ENCODE results near the gene OSTN.

The OSTN gene
- 0 reads per million in 3 donors for total RNA-seq

GRCh38 chr3:191198932-191199331 is at the start of gene OSTN:
OSTN (plus strand) TSS chr3:191199241; CDS start chr3:191212533, 13,292 bp downstream.
- Histone ChIP-seq H3K27ac (ENCODE audit: insufficient read depth, low read length, poor library complexity, severe bottlenecking) (no peak within 1 kb of the TSS), H3K4me1 (ENCODE audit: control insufficient read depth, insufficient read depth, low read length, poor library complexity, severe bottlenecking) (no peaks in the 10 kb centered on the region), H3K36me3 (ENCODE audit: control insufficient read depth, insufficient read depth, low read length) (no peaks in the 10 kb centered on the region), H3K27me3 (replicated peaks; ENCODE audit: control insufficient read depth, insufficient read depth, low read length, poor library complexity, severe bottlenecking) (no peaks in the 10 kb centered on the region), H3K4me3 (ENCODE audit: insufficient read depth, low read depth, low read length, poor library complexity, severe bottlenecking) (no peak within 1 kb of the TSS), H3K9me3 (ENCODE audit: control insufficient read depth, low read length) (no peaks in the 10 kb centered on the region)
- DNase-seq: no peak

DNA sequence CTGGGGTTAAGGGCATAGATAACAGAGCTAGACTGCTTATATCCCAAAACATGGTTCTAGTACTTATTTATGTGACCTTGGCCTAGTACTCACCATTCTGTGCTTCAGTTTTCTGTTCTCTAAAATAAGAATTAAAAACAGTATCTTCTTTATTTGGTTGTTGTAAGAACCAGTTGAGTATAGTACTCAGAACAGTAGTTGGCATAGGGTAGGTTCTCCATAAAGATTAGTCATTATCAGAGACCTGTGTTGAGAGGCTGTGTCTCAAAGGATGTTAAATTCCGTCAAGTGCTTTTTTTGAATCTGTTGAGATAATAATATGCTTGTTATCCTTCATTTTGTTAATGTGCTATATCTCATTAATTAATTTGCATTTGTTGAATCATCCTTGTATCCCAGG is 47.4 kb upstream of the OSTN start:
- Histone ChIP-seq H3K9me3 (ENCODE audit: control insufficient read depth, low read length) (peaks cover 6% of the 10 kb centered on the region), H3K27me3 (replicated peaks; ENCODE audit: control insufficient read depth, insufficient read depth, low read length, poor library complexity, severe bottlenecking) (no peaks in the 10 kb centered on the region), H3K27ac (ENCODE audit: insufficient read depth, low read length, poor library complexity, severe bottlenecking) (no peak overlapping the region), H3K4me1 (ENCODE audit: control insufficient read depth, insufficient read depth, low read length, poor library complexity, severe bottlenecking) (no peaks in the 10 kb centered on the region), H3K36me3 (ENCODE audit: control insufficient read depth, insufficient read depth, low read length) (no peaks in the 10 kb centered on the region), H3K4me3 (ENCODE audit: insufficient read depth, low read depth, low read length, poor library complexity, severe bottlenecking) (no peak overlapping the region)
- no peak for DNase-seq

DNA sequence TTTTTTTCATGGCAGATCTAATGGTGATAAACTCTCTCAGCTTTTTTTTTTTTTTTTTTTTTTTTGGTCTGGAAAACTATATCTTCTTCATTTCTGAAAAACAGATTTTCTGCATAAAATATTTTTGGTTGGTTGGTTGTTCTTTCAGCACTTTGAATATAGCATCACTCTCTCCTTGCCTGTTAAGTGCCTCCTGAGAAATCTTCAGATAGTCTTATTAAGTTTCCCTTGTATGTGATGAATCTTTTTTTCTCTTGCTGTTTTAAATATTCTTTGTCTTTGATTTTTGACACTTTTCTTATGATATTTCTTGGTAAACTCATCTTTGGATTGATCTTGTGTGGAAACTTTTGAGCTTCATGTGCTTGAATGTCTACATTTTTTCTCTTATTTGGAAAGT is 44.2 kb upstream of the OSTN start:
- no peak overlapping the region for H3K4me3 ChIP-seq (ENCODE audit: insufficient read depth, low read depth, low read length, poor library complexity, severe bottlenecking)
- H3K4me1 ChIP-seq (ENCODE audit: control insufficient read depth, insufficient read depth, low read length, poor library complexity, severe bottlenecking): no peaks in the 10 kb centered on the region
- no peaks in the 10 kb centered on the region for H3K27me3 ChIP-seq (replicated peaks; ENCODE audit: control insufficient read depth, insufficient read depth, low read length, poor library complexity, severe bottlenecking)
- no peaks in the 10 kb centered on the region for H3K36me3 ChIP-seq (ENCODE audit: control insufficient read depth, insufficient read depth, low read length)
- peaks cover 6% of the 10 kb centered on the region for H3K9me3 ChIP-seq (ENCODE audit: control insufficient read depth, low read length)
- no peak overlapping the region for H3K27ac ChIP-seq (ENCODE audit: insufficient read depth, low read length, poor library complexity, severe bottlenecking)
- no peak for DNase-seq

DNA sequence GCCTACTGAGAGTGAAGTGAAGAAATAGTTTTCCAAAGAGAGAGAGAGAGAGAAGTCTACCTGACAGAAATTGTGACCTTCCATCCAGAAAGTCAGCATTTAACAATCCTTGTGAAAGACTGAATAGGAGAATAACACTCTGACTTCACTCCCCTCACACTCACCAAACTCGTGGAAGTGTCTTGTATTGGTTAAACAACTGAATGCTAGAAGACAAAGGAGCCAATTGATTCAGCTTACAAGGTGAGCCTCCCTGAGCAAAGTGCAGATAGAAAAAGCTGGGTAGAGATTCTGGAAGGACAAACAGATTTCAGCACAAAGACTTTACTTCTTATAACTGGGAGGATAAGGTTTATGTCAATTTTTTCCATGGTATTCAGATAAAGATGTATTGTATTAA is 40.8 kb upstream of the OSTN start:
- H3K4me1 ChIP-seq (ENCODE audit: control insufficient read depth, insufficient read depth, low read length, poor library complexity, severe bottlenecking): no peaks in the 10 kb centered on the region
- H3K4me3 ChIP-seq (ENCODE audit: insufficient read depth, low read depth, low read length, poor library complexity, severe bottlenecking): no peak overlapping the region
- DNase-seq: no peak
- no peaks in the 10 kb centered on the region for H3K36me3 ChIP-seq (ENCODE audit: control insufficient read depth, insufficient read depth, low read length)
- H3K27me3 ChIP-seq (replicated peaks; ENCODE audit: control insufficient read depth, insufficient read depth, low read length, poor library complexity, severe bottlenecking): no peaks in the 10 kb centered on the region
- no peak overlapping the region for H3K27ac ChIP-seq (ENCODE audit: insufficient read depth, low read length, poor library complexity, severe bottlenecking)
- peaks cover 6% of the 10 kb centered on the region for H3K9me3 ChIP-seq (ENCODE audit: control insufficient read depth, low read length)

DNA sequence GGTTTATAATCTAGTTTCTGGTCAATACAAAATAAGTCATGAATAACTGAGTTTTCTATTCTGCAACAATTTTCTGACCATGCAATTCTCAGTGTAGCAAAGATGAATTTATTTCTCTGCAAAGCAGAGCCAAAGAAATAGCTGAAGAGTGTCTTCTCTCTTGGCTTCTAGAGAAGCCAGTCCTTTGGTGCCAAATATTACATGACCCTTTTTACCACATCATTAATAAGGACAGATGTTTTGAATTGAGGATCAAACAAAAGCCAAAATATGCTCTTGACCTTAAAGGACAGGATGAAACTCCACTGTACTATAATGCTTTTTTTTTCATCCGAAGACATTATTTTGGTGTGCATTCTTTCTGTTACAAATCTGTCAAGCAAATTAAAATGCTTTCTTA is 40.2 kb upstream of the OSTN start:
- Histone ChIP-seq H3K36me3 (ENCODE audit: control insufficient read depth, insufficient read depth, low read length) (no peaks in the 10 kb centered on the region), H3K9me3 (ENCODE audit: control insufficient read depth, low read length) (peaks cover 6% of the 10 kb centered on the region), H3K4me1 (ENCODE audit: control insufficient read depth, insufficient read depth, low read length, poor library complexity, severe bottlenecking) (no peaks in the 10 kb centered on the region), H3K27me3 (replicated peaks; ENCODE audit: control insufficient read depth, insufficient read depth, low read length, poor library complexity, severe bottlenecking) (no peaks in the 10 kb centered on the region), H3K27ac (ENCODE audit: insufficient read depth, low read length, poor library complexity, severe bottlenecking) (no peak overlapping the region), H3K4me3 (ENCODE audit: insufficient read depth, low read depth, low read length, poor library complexity, severe bottlenecking) (no peak overlapping the region)
- DNase-seq: no peak

- no peaks in the 10 kb centered on the region for H3K36me3 ChIP-seq (ENCODE audit: control insufficient read depth, insufficient read depth, low read length)
- no peak overlapping the region for H3K4me3 ChIP-seq (ENCODE audit: insufficient read depth, low read depth, low read length, poor library complexity, severe bottlenecking)
- no peak overlapping the region for H3K27ac ChIP-seq (ENCODE audit: insufficient read depth, low read length, poor library complexity, severe bottlenecking)
- H3K9me3 ChIP-seq (ENCODE audit: control insufficient read depth, low read length): no peaks in the 10 kb centered on the region
- no peaks in the 10 kb centered on the region for H3K4me1 ChIP-seq (ENCODE audit: control insufficient read depth, insufficient read depth, low read length, poor library complexity, severe bottlenecking)
- DNase-seq: no peak
- no peaks in the 10 kb centered on the region for H3K27me3 ChIP-seq (replicated peaks; ENCODE audit: control insufficient read depth, insufficient read depth, low read length, poor library complexity, severe bottlenecking)
These were observed 33.2 kb upstream of the OSTN start for GRCh38 chr3:191165802-191166201.

DNA sequence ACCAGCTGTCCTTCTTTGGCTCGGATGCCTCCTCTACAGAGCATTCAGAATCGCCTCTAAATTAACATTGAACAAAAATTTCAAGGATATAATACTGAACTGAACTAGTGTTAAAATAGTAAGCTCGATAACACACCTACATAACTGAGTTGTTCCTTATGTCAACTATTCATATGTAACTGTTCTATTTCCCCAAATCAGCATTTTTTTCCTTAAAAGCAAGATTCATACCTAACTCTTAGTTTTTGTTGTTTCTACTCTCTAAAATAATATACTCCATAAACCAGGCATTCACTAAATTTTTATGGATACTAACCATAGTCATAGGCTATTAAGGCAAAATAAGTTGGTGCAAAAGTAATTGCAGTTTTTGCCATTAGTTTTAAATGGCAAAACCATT is 32.7 kb upstream of the OSTN start:
- no peaks in the 10 kb centered on the region for H3K36me3 ChIP-seq (ENCODE audit: control insufficient read depth, insufficient read depth, low read length)
- H3K27me3 ChIP-seq (replicated peaks; ENCODE audit: control insufficient read depth, insufficient read depth, low read length, poor library complexity, severe bottlenecking): no peaks in the 10 kb centered on the region
- no peak overlapping the region for H3K27ac ChIP-seq (ENCODE audit: insufficient read depth, low read length, poor library complexity, severe bottlenecking)
- H3K4me3 ChIP-seq (ENCODE audit: insufficient read depth, low read depth, low read length, poor library complexity, severe bottlenecking): no peak overlapping the region
- H3K4me1 ChIP-seq (ENCODE audit: control insufficient read depth, insufficient read depth, low read length, poor library complexity, severe bottlenecking): no peaks in the 10 kb centered on the region
- no peaks in the 10 kb centered on the region for H3K9me3 ChIP-seq (ENCODE audit: control insufficient read depth, low read length)
- no peak for DNase-seq

DNA sequence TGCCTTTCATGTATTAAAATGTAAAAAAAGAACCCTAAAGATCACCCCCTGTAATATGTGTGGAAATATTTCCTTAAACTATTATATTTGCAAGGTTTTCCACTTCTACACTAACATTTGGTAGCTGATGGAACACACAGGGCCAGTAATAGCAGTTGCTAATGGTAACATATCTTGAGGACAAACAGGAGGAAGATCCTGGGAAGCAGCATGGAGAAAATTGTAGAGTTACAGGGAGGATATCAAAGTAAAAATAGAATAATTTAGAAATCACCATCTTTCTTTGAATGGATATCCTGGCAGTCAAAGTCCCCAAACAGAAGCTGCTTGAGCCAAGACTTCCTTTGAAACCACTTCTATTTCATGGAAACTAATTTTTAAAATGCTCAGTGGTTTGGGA is 29.5 kb upstream of the OSTN start:
- Histone ChIP-seq H3K27ac (ENCODE audit: insufficient read depth, low read length, poor library complexity, severe bottlenecking) (no peak overlapping the region), H3K9me3 (ENCODE audit: control insufficient read depth, low read length) (no peaks in the 10 kb centered on the region), H3K4me3 (ENCODE audit: insufficient read depth, low read depth, low read length, poor library complexity, severe bottlenecking) (no peak overlapping the region), H3K4me1 (ENCODE audit: control insufficient read depth, insufficient read depth, low read length, poor library complexity, severe bottlenecking) (no peaks in the 10 kb centered on the region), H3K36me3 (ENCODE audit: control insufficient read depth, insufficient read depth, low read length) (no peaks in the 10 kb centered on the region), H3K27me3 (replicated peaks; ENCODE audit: control insufficient read depth, insufficient read depth, low read length, poor library complexity, severe bottlenecking) (no peaks in the 10 kb centered on the region)
- no peak for DNase-seq

GRCh38 chr3:191170097-191170496 is 28.9 kb upstream of the OSTN start:
- no peak overlapping the region for H3K4me3 ChIP-seq (ENCODE audit: insufficient read depth, low read depth, low read length, poor library complexity, severe bottlenecking)
- no peaks in the 10 kb centered on the region for H3K27me3 ChIP-seq (replicated peaks; ENCODE audit: control insufficient read depth, insufficient read depth, low read length, poor library complexity, severe bottlenecking)
- no peaks in the 10 kb centered on the region for H3K36me3 ChIP-seq (ENCODE audit: control insufficient read depth, insufficient read depth, low read length)
- no peaks in the 10 kb centered on the region for H3K9me3 ChIP-seq (ENCODE audit: control insufficient read depth, low read length)
- no peak overlapping the region for H3K27ac ChIP-seq (ENCODE audit: insufficient read depth, low read length, poor library complexity, severe bottlenecking)
- no peaks in the 10 kb centered on the region for H3K4me1 ChIP-seq (ENCODE audit: control insufficient read depth, insufficient read depth, low read length, poor library complexity, severe bottlenecking)
- DNase-seq: no peak

- DNase-seq: no peak
- Histone ChIP-seq H3K27me3 (replicated peaks; ENCODE audit: control insufficient read depth, insufficient read depth, low read length, poor library complexity, severe bottlenecking) (no peaks in the 10 kb centered on the region), H3K36me3 (ENCODE audit: control insufficient read depth, insufficient read depth, low read length) (no peaks in the 10 kb centered on the region)
These were observed 23.9 kb upstream of the OSTN start for GRCh38 chr3:191175102-191175501.

More at GRCh38 chr3:191175102-191175501, 23.9 kb upstream of the OSTN start:
- no peaks in the 10 kb centered on the region for H3K4me1 ChIP-seq (ENCODE audit: control insufficient read depth, insufficient read depth, low read length, poor library complexity, severe bottlenecking)
- H3K27ac ChIP-seq (ENCODE audit: insufficient read depth, low read length, poor library complexity, severe bottlenecking): no peak overlapping the region
- H3K9me3 ChIP-seq (ENCODE audit: control insufficient read depth, low read length): no peaks in the 10 kb centered on the region
- no peak overlapping the region for H3K4me3 ChIP-seq (ENCODE audit: insufficient read depth, low read depth, low read length, poor library complexity, severe bottlenecking)
